NT2/D1 (cell line): Measurements from ENCODE around the gene ZFHX3.

ENCODE experiments used
- DNase-seq: peaks from one replicate; pipeline ENCODE4 v3.0.0-alpha.2; 2011; ENCODE audit warnings: low read depth, low spot score
- H3K27me3 ChIP-seq: 2 replicates; pipeline ENCODE4 v1.6.0; 2011; ENCODE audit warnings: mild to moderate bottlenecking; ENCODE audit not compliant: insufficient read length, insufficient read depth
- H3K36me3 ChIP-seq: 2 replicates; pipeline ENCODE4 v1.6.1; 2011; ENCODE audit warnings: mild to moderate bottlenecking, low read length, mixed read lengths; ENCODE audit not compliant: insufficient read depth, insufficient read length
- H3K4me1 ChIP-seq: 2 replicates; pipeline ENCODE4 v1.5.1; 2011; ENCODE audit not compliant: insufficient read depth, insufficient read length
- H3K4me3 ChIP-seq: 2 replicates; pipeline ENCODE4 v1.5.1; 2011; ENCODE audit warnings: low read depth; ENCODE audit not compliant: insufficient read length
- H3K9ac ChIP-seq: 2 replicates; pipeline ENCODE4 v1.6.0; 2011; ENCODE audit warnings: low read depth; ENCODE audit not compliant: insufficient read length
- H3K9me3 ChIP-seq: 2 replicates; pipeline ENCODE4 v1.5.1; 2011; ENCODE audit warnings: mild to moderate bottlenecking, low read length; ENCODE audit not compliant: insufficient read depth
- SUZ12 ChIP-seq: IDR thresholded peaks from 2 replicates; pipeline ENCODE4 v1.6.1; 2011; ENCODE audit not compliant: insufficient read length, insufficient read depth; ENCODE audit errors: extremely low read depth
- YY1 ChIP-seq: IDR thresholded peaks from 2 replicates; pipeline ENCODE4 v1.6.1; 2011; ENCODE audit not compliant: insufficient read length, insufficient read depth
- ZNF274 ChIP-seq: IDR thresholded peaks from 2 replicates; pipeline ENCODE4 v1.6.1; 2011; ENCODE audit warnings: mild to moderate bottlenecking, low read depth, low read length

The ZFHX3 gene

GRCh38 chr16:72924537-72924926 is 123.4 kb downstream of the ZFHX3 start:
- H3K9me3 ChIP-seq: no peaks in the 10 kb centered on the region
- no peak for TF ChIP-seq YY1
- TF ChIP-seq SUZ12: no peak
- TF ChIP-seq ZNF274: no peak

DNA sequence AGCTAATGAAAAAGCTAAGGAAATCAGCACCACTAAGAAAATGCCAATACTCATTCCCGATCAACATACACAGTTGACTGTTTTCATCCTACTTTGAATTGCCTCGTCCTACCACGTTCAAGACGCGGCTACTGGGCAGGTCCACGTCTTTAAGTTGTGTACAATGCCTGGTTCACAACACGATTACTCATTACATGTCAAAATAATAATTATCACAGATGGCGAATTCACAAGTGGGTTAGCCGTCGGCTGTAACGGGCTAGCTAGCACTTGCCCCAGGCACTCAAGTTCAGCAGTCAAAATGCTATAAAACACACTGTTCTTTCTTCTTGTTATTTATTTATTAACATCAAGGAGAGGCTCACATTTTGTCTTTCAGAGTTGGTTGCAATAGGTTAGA is 124.2 kb downstream of the ZFHX3 start:
- no peak overlapping the region for H3K4me3 ChIP-seq
- no peak overlapping the region for H3K9ac ChIP-seq
- no peaks in the 10 kb centered on the region for H3K9me3 ChIP-seq
- no peak for DNase-seq
- peaks cover 1% of the 10 kb centered on the region for H3K4me1 ChIP-seq
- H3K27me3 ChIP-seq: no peaks in the 10 kb centered on the region
- H3K36me3 ChIP-seq: no peaks in the 10 kb centered on the region
- no peak for TF ChIP-seq YY1

More at GRCh38 chr16:72924537-72924926, 123.4 kb downstream of the ZFHX3 start:
- no peak overlapping the region for H3K9ac ChIP-seq
- peaks cover 3% of the 10 kb centered on the region for H3K4me1 ChIP-seq
- DNase-seq: no peak
- H3K4me3 ChIP-seq: no peak overlapping the region
- no peaks in the 10 kb centered on the region for H3K27me3 ChIP-seq
- H3K36me3 ChIP-seq: no peaks in the 10 kb centered on the region

GRCh38 chr16:72922714-72923113 is 125.2 kb downstream of the ZFHX3 start:
- Histone ChIP-seq H3K27me3 (no peaks in the 10 kb centered on the region), H3K36me3 (no peaks in the 10 kb centered on the region), H3K4me1 (peaks cover 1% of the 10 kb centered on the region), H3K9ac (no peak overlapping the region), H3K9me3 (no peaks in the 10 kb centered on the region), H3K4me3 (no peak overlapping the region)
- DNase-seq: no peak
- TF ChIP-seq YY1 (no peak), SUZ12 (no peak), ZNF274 (no peak)

DNA sequence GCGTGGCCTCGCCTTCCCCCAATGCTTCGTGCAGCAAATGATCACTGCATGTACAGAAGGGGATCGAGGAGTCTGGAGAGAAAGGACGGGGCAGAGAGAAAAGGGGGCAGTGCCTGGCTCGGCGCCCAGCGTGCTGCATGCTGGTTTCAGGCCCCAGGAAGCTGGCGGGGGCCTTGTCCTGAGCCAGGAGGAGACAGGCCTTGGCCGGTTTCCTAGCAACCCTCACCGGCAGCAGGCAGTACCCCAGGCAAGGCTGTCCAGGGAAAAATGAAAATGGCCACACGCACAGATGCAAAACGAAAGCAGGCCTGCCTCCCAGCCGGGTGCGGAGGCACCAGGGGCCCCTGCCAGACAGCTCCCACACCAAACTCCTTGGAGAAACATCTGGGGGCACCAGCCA is 126.3 kb downstream of the ZFHX3 start:
- no peak for TF ChIP-seq SUZ12
- TF ChIP-seq ZNF274: no peak
- no peak for TF ChIP-seq YY1
- H3K4me1 ChIP-seq: peaks cover 1% of the 10 kb centered on the region
- H3K27me3 ChIP-seq: no peaks in the 10 kb centered on the region
- H3K9ac ChIP-seq: no peak overlapping the region
- no peak overlapping the region for H3K4me3 ChIP-seq
- H3K9me3 ChIP-seq: no peaks in the 10 kb centered on the region
- DNase-seq: no peak
- no peaks in the 10 kb centered on the region for H3K36me3 ChIP-seq

DNA sequence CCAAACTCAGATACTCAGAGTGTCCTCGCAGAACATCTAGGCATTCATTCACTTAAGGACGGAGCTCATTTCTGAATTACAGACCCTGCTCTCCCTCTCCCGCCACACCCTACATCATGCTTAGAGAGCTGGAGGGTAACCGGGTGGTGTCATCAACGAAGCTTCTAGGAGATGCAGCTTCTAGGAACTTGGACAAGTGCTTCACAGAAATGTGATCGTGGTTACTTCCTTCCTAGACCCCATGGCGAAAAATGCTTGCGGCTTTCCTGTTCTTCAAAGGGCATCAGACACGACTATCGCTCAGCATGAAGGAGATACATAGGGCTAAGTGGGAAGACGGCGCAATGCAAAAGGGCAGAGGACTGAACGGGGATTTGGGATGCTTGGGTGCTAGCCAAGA is 126.8 kb downstream of the ZFHX3 start:
- Histone ChIP-seq H3K36me3 (no peaks in the 10 kb centered on the region), H3K27me3 (no peaks in the 10 kb centered on the region), H3K4me1 (peaks cover 1% of the 10 kb centered on the region), H3K4me3 (no peak overlapping the region), H3K9me3 (no peaks in the 10 kb centered on the region), H3K9ac (no peak overlapping the region)
- TF ChIP-seq YY1: no peak
- no peak for TF ChIP-seq ZNF274
- TF ChIP-seq SUZ12: no peak
- no peak for DNase-seq

DNA sequence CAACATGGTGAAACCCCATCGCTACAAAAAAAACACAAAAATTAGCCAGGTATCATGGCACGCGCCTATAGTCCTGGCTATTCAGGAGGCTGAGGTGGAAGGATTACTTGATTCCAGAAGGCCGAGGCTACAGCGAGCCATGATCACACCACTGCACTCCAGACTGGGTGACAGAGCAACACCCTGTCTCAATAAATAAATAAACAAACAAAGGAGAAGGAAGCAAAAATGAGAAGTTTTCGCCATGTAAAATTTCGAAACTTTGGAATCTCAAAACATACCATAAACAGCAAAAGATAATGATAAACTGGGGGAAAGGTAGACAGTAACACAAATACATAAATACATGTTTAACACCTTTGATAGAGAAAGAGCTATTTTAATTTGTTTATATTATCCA is 130.9 kb downstream of the ZFHX3 start:
- no peak for DNase-seq
- Histone ChIP-seq H3K36me3 (no peaks in the 10 kb centered on the region), H3K4me1 (peaks cover 1% of the 10 kb centered on the region)

GRCh38 chr16:72915331-72915730 is 132.6 kb downstream of the ZFHX3 start:
- no peaks in the 10 kb centered on the region for H3K27me3 ChIP-seq
- TF ChIP-seq SUZ12 (no peak), YY1 (no peak), ZNF274 (no peak)
- H3K4me1 ChIP-seq: no peaks in the 10 kb centered on the region
- DNase-seq: no peak
- no peak overlapping the region for H3K4me3 ChIP-seq
- no peaks in the 10 kb centered on the region for H3K36me3 ChIP-seq
- no peaks in the 10 kb centered on the region for H3K9me3 ChIP-seq
- no peak overlapping the region for H3K9ac ChIP-seq

More for the DNA sequence above, 130.9 kb downstream of the ZFHX3 start:
- TF ChIP-seq YY1: no peak
- no peak for TF ChIP-seq ZNF274
- TF ChIP-seq SUZ12: no peak
- no peaks in the 10 kb centered on the region for H3K9me3 ChIP-seq
- H3K27me3 ChIP-seq: no peaks in the 10 kb centered on the region
- H3K9ac ChIP-seq: no peak overlapping the region
- H3K4me3 ChIP-seq: no peak overlapping the region

DNA sequence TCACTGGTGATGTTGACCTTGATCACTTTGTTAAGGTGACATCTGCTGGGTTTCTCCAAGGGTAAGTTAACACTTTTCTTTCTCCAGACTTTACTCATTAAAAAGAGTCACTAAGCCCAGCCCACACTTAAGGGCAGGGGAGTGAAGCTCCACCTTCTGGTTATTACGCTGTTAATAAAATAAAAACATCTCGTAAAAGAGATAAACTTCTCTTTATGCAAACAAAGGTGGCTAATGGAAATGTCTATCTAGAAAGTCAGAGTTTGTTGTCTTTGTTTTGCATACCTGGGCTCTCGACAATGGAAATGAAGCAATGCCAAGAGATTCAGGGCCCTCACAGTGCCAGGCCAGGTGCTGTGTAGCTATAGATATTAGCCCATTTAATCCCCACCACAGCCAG is 134.4 kb downstream of the ZFHX3 start:
- no peak overlapping the region for H3K9ac ChIP-seq
- H3K36me3 ChIP-seq: no peaks in the 10 kb centered on the region
- H3K4me1 ChIP-seq: no peaks in the 10 kb centered on the region
- no peak for DNase-seq
- no peak for TF ChIP-seq SUZ12
- no peak for TF ChIP-seq YY1
- TF ChIP-seq ZNF274: no peak
- H3K4me3 ChIP-seq: no peak overlapping the region
- no peaks in the 10 kb centered on the region for H3K27me3 ChIP-seq
- H3K9me3 ChIP-seq: no peaks in the 10 kb centered on the region
